ENCODE results near the gene TSPAN11. TPM values are rescaled to one million over a fixed set of nuclear protein-coding genes. Genes with fewer than 3 reads are reported as not detected.

TSPAN11 gene
- total RNA-seq, 5 donors from 2014 or later (not counting 1 experiment from before 2014, with no cell fraction given) = not detected

GRCh38 chr12:30973830-30974229 lies 47.3 kb downstream of the TSPAN11 start:
- Mint-ChIP-seq H3K9me3 (no peaks in the 10 kb centered on the region), H3K4me1 (no peaks in the 10 kb centered on the region), H3K36me3 (no peaks in the 10 kb centered on the region), H3K4me3 (no peak overlapping the region), H3K27me3 (peaks cover 15 to 25% of the 10 kb centered on the region in 2 donors), H3K27ac (no peak overlapping the region)
- Histone ChIP-seq H3K27ac (ENCODE audit: low read length) (no peak overlapping the region), H3K36me3 (ENCODE audit: control insufficient read depth in 2 of 2, extremely low read depth in 1 of 2, insufficient read depth in 1 of 2, low read length in 1 of 2) (no peaks in the 10 kb centered on the region), H3K9me3 (no peaks in the 10 kb centered on the region), H3K4me1 (ENCODE audit: control insufficient read depth in 1 of 2, extremely low read depth in 1 of 2, insufficient read depth in 2 of 2, low read length in 2 of 2) (no peaks in the 10 kb centered on the region), H3K27me3 (replicated peaks in 1 of 2; ENCODE audit: control insufficient read depth in 2 of 2, extremely low read depth in 1 of 2, insufficient read depth in 2 of 2, low read length in 1 of 2) (peaks cover 0 to 22% of the 10 kb centered on the region in 2 experiments), H3K4me3 (ENCODE audit: control insufficient read depth in 1 of 2, extremely low read depth in 1 of 2, low read length in 1 of 2) (no peak overlapping the region)
- ChIA-PET CTCF (no interaction called here), POLR2A (no interaction called here)
- WGBS (ENCODE audit: insufficient coverage) = 86% methylated on average over 4 of the region's 5 CpGs
- DNase-seq (no peak), ATAC-seq (replicated peaks in 1 of 4) (no peak)

GRCh38 chr12:30974746-30975500 lies 48.4 kb downstream of the TSPAN11 start:
- Mint-ChIP-seq H3K4me3 (no peak overlapping the region), H3K27ac (no peak overlapping the region), H3K36me3 (no peaks in the 10 kb centered on the region), H3K9me3 (no peaks in the 10 kb centered on the region), H3K4me1 (no peaks in the 10 kb centered on the region), H3K27me3 (peaks cover 15 to 27% of the 10 kb centered on the region in 2 donors)
- CTCF ChIA-PET = no interaction called here
- Histone ChIP-seq H3K27ac (ENCODE audit: low read length) (no peak overlapping the region), H3K4me1 (ENCODE audit: control insufficient read depth in 1 of 2, extremely low read depth in 1 of 2, insufficient read depth in 2 of 2, low read length in 2 of 2) (no peaks in the 10 kb centered on the region), H3K4me3 (ENCODE audit: control insufficient read depth in 1 of 2, extremely low read depth in 1 of 2, low read length in 1 of 2) (no peak overlapping the region), H3K27me3 (replicated peaks in 1 of 2; ENCODE audit: control insufficient read depth in 2 of 2, extremely low read depth in 1 of 2, insufficient read depth in 2 of 2, low read length in 1 of 2) (peaks cover 0 to 22% of the 10 kb centered on the region in 2 experiments), H3K36me3 (ENCODE audit: control insufficient read depth in 2 of 2, extremely low read depth in 1 of 2, insufficient read depth in 1 of 2, low read length in 1 of 2) (no peaks in the 10 kb centered on the region), H3K9me3 (no peaks in the 10 kb centered on the region)
- POLR2A ChIA-PET = no interaction called here
- ATAC-seq (replicated peaks in 1 of 4) = no peak
- no peak for DNase-seq
- 77% methylated on average over 20 of the region's 20 CpGs for WGBS (ENCODE audit: insufficient coverage)

GRCh38 chr12:30975581-30975980 lies 49.0 kb downstream of the TSPAN11 start:
- Histone ChIP-seq H3K27me3 (replicated peaks in 1 of 2; ENCODE audit: control insufficient read depth in 2 of 2, extremely low read depth in 1 of 2, insufficient read depth in 2 of 2, low read length in 1 of 2) (peaks cover 0 to 15% of the 10 kb centered on the region in 2 experiments), H3K4me3 (ENCODE audit: control insufficient read depth in 1 of 2, extremely low read depth in 1 of 2, low read length in 1 of 2) (no peak overlapping the region), H3K4me1 (ENCODE audit: control insufficient read depth in 1 of 2, extremely low read depth in 1 of 2, insufficient read depth in 2 of 2, low read length in 2 of 2) (no peaks in the 10 kb centered on the region), H3K36me3 (ENCODE audit: control insufficient read depth in 2 of 2, extremely low read depth in 1 of 2, insufficient read depth in 1 of 2, low read length in 1 of 2) (no peaks in the 10 kb centered on the region), H3K9me3 (no peaks in the 10 kb centered on the region), H3K27ac (ENCODE audit: low read length) (no peak overlapping the region)
- Mint-ChIP-seq H3K27me3 (peaks cover 14 to 22% of the 10 kb centered on the region in 2 donors), H3K4me3 (no peak overlapping the region), H3K36me3 (no peaks in the 10 kb centered on the region), H3K9me3 (no peaks in the 10 kb centered on the region), H3K27ac (no peak overlapping the region), H3K4me1 (no peaks in the 10 kb centered on the region)
- ATAC-seq (replicated peaks in 1 of 4) (no peak), DNase-seq (no peak)
- CTCF ChIA-PET = no interaction called here
- no CpG with 5 or more reads among the region's 6 CpGs for WGBS (ENCODE audit: insufficient coverage)
- POLR2A ChIA-PET = no interaction called here

- Mint-ChIP-seq H3K4me3 (no peak overlapping the region), H3K4me1 (no peaks in the 10 kb centered on the region), H3K27me3 (peaks cover 9 to 21% of the 10 kb centered on the region in 2 donors), H3K9me3 (no peaks in the 10 kb centered on the region), H3K36me3 (no peaks in the 10 kb centered on the region), H3K27ac (no peak overlapping the region)
- Histone ChIP-seq H3K27me3 (replicated peaks in 1 of 2; ENCODE audit: control insufficient read depth in 2 of 2, extremely low read depth in 1 of 2, insufficient read depth in 2 of 2, low read length in 1 of 2) (peaks cover 0 to 11% of the 10 kb centered on the region in 2 experiments), H3K9me3 (no peaks in the 10 kb centered on the region), H3K27ac (ENCODE audit: low read length) (no peak overlapping the region), H3K4me3 (ENCODE audit: control insufficient read depth in 1 of 2, extremely low read depth in 1 of 2, low read length in 1 of 2) (no peak overlapping the region), H3K4me1 (ENCODE audit: control insufficient read depth in 1 of 2, extremely low read depth in 1 of 2, insufficient read depth in 2 of 2, low read length in 2 of 2) (no peaks in the 10 kb centered on the region), H3K36me3 (ENCODE audit: control insufficient read depth in 2 of 2, extremely low read depth in 1 of 2, insufficient read depth in 1 of 2, low read length in 1 of 2) (no peaks in the 10 kb centered on the region)
- POLR2A ChIA-PET = no interaction called here
- no peak for DNase-seq
- CTCF ChIA-PET = no interaction called here
- 58% methylated on average over 6 of the region's 7 CpGs for WGBS (ENCODE audit: insufficient coverage)
- no peak for ATAC-seq (replicated peaks in 1 of 4)
These were observed 49.7 kb downstream of the TSPAN11 start for GRCh38 chr12:30976206-30976605.

- H3K27ac ChIP-seq (ENCODE audit: low read length) = no peak overlapping the region
- Mint-ChIP-seq H3K4me3 (no peak overlapping the region), H3K27ac (no peak overlapping the region), H3K27me3 (peaks cover 9 to 17% of the 10 kb centered on the region in 2 donors), H3K9me3 (no peaks in the 10 kb centered on the region), H3K36me3 (no peaks in the 10 kb centered on the region), H3K4me1 (no peaks in the 10 kb centered on the region)
- H3K4me1 ChIP-seq (ENCODE audit: control insufficient read depth in 1 of 2, extremely low read depth in 1 of 2, insufficient read depth in 2 of 2, low read length in 2 of 2) = no peaks in the 10 kb centered on the region
- no peaks in the 10 kb centered on the region for H3K36me3 ChIP-seq (ENCODE audit: control insufficient read depth in 2 of 2, extremely low read depth in 1 of 2, insufficient read depth in 1 of 2, low read length in 1 of 2)
- CTCF ChIA-PET = no interaction called here
- POLR2A ChIA-PET = no interaction called here
- no peak overlapping the region for H3K4me3 ChIP-seq (ENCODE audit: control insufficient read depth in 1 of 2, extremely low read depth in 1 of 2, low read length in 1 of 2)
- 83% methylated on average over 11 of the region's 11 CpGs for WGBS (ENCODE audit: insufficient coverage)
- DNase-seq = no peak
- H3K9me3 ChIP-seq = no peaks in the 10 kb centered on the region
- peaks cover 0 to 11% of the 10 kb centered on the region in 2 experiments for H3K27me3 ChIP-seq (replicated peaks in 1 of 2; ENCODE audit: control insufficient read depth in 2 of 2, extremely low read depth in 1 of 2, insufficient read depth in 2 of 2, low read length in 1 of 2)
- ATAC-seq (replicated peaks in 1 of 4) = no peak
These were observed 50.6 kb downstream of the TSPAN11 start for GRCh38 chr12:30977124-30977523.

- no peaks in the 10 kb centered on the region for H3K4me1 ChIP-seq (ENCODE audit: control insufficient read depth in 1 of 2, extremely low read depth in 1 of 2, insufficient read depth in 2 of 2, low read length in 2 of 2)
- H3K9me3 Mint-ChIP-seq = no peaks in the 10 kb centered on the region
- POLR2A ChIA-PET = no interaction called here
- H3K27ac Mint-ChIP-seq = no peak overlapping the region
- no peaks in the 10 kb centered on the region for H3K36me3 Mint-ChIP-seq
- H3K27me3 Mint-ChIP-seq = peaks cover 6 to 12% of the 10 kb centered on the region in 2 donors
- ATAC-seq (replicated peaks in 1 of 4) = no peak
- WGBS (ENCODE audit: insufficient coverage) = 75% methylated on average over 4 of the region's 7 CpGs
- no peak overlapping the region for H3K27ac ChIP-seq (ENCODE audit: low read length)
- no peak overlapping the region for H3K4me3 ChIP-seq (ENCODE audit: control insufficient read depth in 1 of 2, extremely low read depth in 1 of 2, low read length in 1 of 2)
- no peaks in the 10 kb centered on the region for H3K36me3 ChIP-seq (ENCODE audit: control insufficient read depth in 2 of 2, extremely low read depth in 1 of 2, insufficient read depth in 1 of 2, low read length in 1 of 2)
- no peaks in the 10 kb centered on the region for H3K4me1 Mint-ChIP-seq
- no peak for DNase-seq
- CTCF ChIA-PET = no interaction called here
- H3K4me3 Mint-ChIP-seq = no peak overlapping the region
- peaks cover 0 to 10% of the 10 kb centered on the region in 2 experiments for H3K27me3 ChIP-seq (replicated peaks in 1 of 2; ENCODE audit: control insufficient read depth in 2 of 2, extremely low read depth in 1 of 2, insufficient read depth in 2 of 2, low read length in 1 of 2)
- no peaks in the 10 kb centered on the region for H3K9me3 ChIP-seq
These were observed 51.2 kb downstream of the TSPAN11 start for GRCh38 chr12:30977537-30978349.

All from T-cell (primary cell).